C4-2B (cell line): Measurements from ENCODE around the gene RABGAP1.

Experiments used
- H3K27ac ChIP-seq: fragments of 450-650 bp; 2 replicates; pipeline ENCODE4 v1.5.1; 2017
- CTCF ChIP-seq: fragments of 450-650 bp; conservative IDR thresholded peaks from 2 replicates; pipeline ENCODE4 v1.5.1; 2017; ENCODE audit warnings: mild to moderate bottlenecking
- ZFX ChIP-seq: fragments of 450-650 bp; IDR thresholded peaks from 2 replicates; pipeline ENCODE4 v1.6.1; 2017

RABGAP1 gene

DNA sequence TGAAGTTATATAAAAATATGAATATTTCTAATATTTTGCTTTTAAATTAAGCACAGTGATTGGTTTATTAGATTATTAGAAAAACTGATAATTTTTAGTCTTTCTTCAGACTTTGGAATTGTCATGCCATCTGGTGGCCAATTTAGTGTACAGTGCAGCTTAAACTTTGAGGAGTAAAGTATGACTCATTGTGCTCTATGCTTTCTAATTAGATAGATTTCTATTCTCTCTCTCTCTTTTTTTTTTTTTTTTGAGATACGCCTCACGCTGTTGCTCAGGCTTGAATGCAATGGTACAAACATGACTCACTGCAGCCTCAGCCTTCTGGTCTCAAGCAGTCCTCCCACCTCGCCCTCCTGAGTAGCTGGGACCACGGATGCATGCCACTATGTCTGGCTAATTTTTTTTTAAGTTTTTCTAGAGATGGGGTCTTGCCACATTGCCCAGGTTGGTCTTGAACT lies 50.6 kb downstream of the RABGAP1 start:
- no peak overlapping the region for H3K27ac ChIP-seq
- TF ChIP-seq ZFX (no peak), CTCF (peak; percentile 87)

DNA sequence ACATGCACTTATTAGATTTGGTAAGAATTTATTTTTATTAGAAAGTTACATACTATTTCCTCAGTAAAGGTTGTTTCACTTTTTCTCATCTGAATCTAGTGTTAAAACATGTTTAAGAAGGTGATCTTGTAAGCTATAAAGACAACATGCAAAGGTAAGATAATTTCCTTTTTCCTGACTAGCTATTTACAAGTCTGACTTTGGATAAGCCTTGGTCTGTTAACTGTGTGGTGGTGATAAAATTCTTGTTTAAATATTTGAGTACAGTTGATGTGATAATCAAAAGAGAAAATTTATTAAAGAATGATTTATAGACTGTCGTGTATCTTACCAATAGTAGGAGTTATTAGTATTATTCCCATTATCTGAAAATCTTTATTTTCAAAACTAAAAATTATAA lies 55.8 kb downstream of the RABGAP1 start:
- no peak overlapping the region for H3K27ac ChIP-seq

GRCh38 chr9:122998448-122998847 lies 57.6 kb downstream of the RABGAP1 start:
- H3K27ac ChIP-seq: no peak overlapping the region
- no peak for TF ChIP-seq ZFX
- no peak for TF ChIP-seq CTCF

More for the DNA sequence above, 55.8 kb downstream of the RABGAP1 start:
- TF ChIP-seq ZFX (no peak), CTCF (no peak)

- TF ChIP-seq ZFX (no peak), CTCF (no peak)
- no peak overlapping the region for H3K27ac ChIP-seq
Observed at GRCh38 chr9:123000371-123001068, 59.7 kb downstream of the RABGAP1 start.

- H3K27ac ChIP-seq: no peak overlapping the region
- no peak for TF ChIP-seq CTCF
- no peak for TF ChIP-seq ZFX
Observed at GRCh38 chr9:123002754-123003153, 61.9 kb downstream of the RABGAP1 start.

DNA sequence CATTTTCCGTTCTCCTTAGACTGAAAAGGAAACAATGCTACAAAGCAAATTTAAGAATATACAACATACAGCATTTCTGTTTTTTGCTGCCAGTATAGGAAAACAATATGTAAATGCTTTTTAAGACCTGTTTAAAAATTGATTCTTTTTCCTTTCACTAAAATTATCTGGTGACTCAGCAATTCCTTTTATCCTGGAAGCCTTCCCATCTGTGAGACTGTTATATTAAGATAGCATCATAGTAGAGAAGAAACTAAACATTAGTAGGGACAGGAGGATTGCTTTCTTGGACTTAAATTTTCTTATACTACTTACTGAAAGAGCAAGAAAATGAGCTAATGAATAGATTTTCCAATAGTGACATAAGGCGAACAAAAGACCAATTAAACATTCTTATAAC lies 62.6 kb downstream of the RABGAP1 start:
- no peak for TF ChIP-seq ZFX
- no peak overlapping the region for H3K27ac ChIP-seq

GRCh38 chr9:123005964-123006363 lies 65.1 kb downstream of the RABGAP1 start:
- H3K27ac ChIP-seq: no peak overlapping the region
- TF ChIP-seq CTCF: no peak
- TF ChIP-seq ZFX: no peak

GRCh38 chr9:123007269-123007668 lies 66.4 kb downstream of the RABGAP1 start:
- TF ChIP-seq CTCF: no peak
- TF ChIP-seq ZFX: no peak
- H3K27ac ChIP-seq: no peak overlapping the region
